Astrocyte of the spinal cord (primary cell): ENCODE data around the gene TOP1.
A peak's percentile ranks its signal among the peaks of the same experiment; 100 is the strongest.

Experiments
- DNase-seq: peaks from one replicate; pipeline ENCODE4 v3.0.0; 2011; ENCODE audit warnings: low read depth, low spot score
- H3K4me3 ChIP-seq: 2 replicates; pipeline ENCODE4 v1.5.1; 2011; ENCODE audit warnings: low read depth, mild to moderate bottlenecking, low read length, moderate library complexity
- CTCF ChIP-seq: IDR thresholded peaks from 2 replicates; pipeline ENCODE4 v1.5.1; 2012; ENCODE audit warnings: low read depth, mild to moderate bottlenecking, low read length, inconsistent platforms
- in situ Hi-C: cut with HindIII; loops from 2 replicates; pipeline ENCODE4 v1.10.0; 2017; ENCODE audit warnings: low sequenced_read_pairs

TOP1 gene

GRCh38 chr20:41004531-41005360, 23.9 kb upstream of the TOP1 start:
- peak overlapping the region; percentile 23 for H3K4me3 ChIP-seq
- in situ Hi-C loops, result no loop called here
- DNase-seq, result peak; percentile 22
- no peak for TF ChIP-seq CTCF

GRCh38 chr20:41005361-41005729, 23.3 kb upstream of the TOP1 start:
- TF ChIP-seq CTCF, result no peak
- peak; percentile 97 for DNase-seq
- peak overlapping the region; percentile 23 for H3K4me3 ChIP-seq
- in situ Hi-C loops, result no loop called here

GRCh38 chr20:41006126-41006935, 22.3 kb upstream of the TOP1 start:
- no peak for TF ChIP-seq CTCF
- in situ Hi-C loops, result no loop called here
- no peak for DNase-seq
- H3K4me3 ChIP-seq, result no peak overlapping the region

GRCh38 chr20:41006936-41007474, 21.6 kb upstream of the TOP1 start:
- in situ Hi-C loops, result no loop called here
- TF ChIP-seq CTCF, result no peak
- no peak overlapping the region for H3K4me3 ChIP-seq
- no peak for DNase-seq

GRCh38 chr20:41007481-41007880, 21.1 kb upstream of the TOP1 start:
- no peak overlapping the region for H3K4me3 ChIP-seq
- no peak for TF ChIP-seq CTCF
- in situ Hi-C loops, result no loop called here
- DNase-seq, result no peak

GRCh38 chr20:41009946-41010345, 18.7 kb upstream of the TOP1 start:
- in situ Hi-C loops, result no loop called here
- H3K4me3 ChIP-seq, result no peak overlapping the region
- no peak for TF ChIP-seq CTCF
- DNase-seq, result peak; percentile 31
